GM12872 (cell line): ENCODE measurements around the gene CDH4.

Source experiments
- TF ChIP-seq, protein P1 (sequence below): IDR thresholded peaks from 3 replicates; pipeline ENCODE4 v1.5.1; 2011; ENCODE audit warnings: low read depth, mild to moderate bottlenecking, low read length, moderate library complexity; ENCODE audit not compliant: insufficient read depth

CDH4 gene

DNA sequence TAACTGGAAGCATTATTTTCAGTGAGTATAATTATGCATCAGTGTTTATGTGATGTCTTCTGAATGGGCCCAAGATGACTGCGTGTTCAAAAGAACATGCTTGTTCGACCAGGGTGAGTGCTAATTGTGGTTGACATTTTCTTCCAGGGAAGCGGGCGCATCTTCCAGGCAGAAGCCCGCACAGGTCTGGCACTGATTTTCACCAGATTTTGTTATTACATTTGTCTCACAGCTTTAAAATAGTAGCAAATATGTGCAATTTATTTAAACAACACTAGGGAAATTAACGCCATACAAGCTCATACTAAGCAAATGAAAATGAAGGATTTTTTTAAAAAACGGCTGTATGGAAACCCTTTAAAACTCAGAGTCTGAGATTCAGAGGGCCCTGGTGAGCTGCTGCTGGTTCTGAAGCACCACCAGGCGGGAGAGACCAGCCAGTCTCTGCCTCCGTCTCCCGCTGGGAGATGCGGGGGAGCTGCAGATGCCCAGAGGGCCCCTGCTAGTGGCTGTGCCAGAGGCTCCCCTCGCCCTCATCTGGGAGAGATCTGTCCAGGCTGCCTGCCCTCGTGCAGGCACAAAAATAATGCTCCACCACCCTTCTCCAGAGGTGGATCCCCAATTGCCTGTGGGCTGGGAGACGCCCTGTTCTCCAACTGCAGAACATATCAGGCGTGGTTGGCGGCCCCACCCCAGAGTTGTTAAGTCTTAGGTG is 516.7 kb downstream of the CDH4 start:
- TF ChIP-seq, protein P1, sequence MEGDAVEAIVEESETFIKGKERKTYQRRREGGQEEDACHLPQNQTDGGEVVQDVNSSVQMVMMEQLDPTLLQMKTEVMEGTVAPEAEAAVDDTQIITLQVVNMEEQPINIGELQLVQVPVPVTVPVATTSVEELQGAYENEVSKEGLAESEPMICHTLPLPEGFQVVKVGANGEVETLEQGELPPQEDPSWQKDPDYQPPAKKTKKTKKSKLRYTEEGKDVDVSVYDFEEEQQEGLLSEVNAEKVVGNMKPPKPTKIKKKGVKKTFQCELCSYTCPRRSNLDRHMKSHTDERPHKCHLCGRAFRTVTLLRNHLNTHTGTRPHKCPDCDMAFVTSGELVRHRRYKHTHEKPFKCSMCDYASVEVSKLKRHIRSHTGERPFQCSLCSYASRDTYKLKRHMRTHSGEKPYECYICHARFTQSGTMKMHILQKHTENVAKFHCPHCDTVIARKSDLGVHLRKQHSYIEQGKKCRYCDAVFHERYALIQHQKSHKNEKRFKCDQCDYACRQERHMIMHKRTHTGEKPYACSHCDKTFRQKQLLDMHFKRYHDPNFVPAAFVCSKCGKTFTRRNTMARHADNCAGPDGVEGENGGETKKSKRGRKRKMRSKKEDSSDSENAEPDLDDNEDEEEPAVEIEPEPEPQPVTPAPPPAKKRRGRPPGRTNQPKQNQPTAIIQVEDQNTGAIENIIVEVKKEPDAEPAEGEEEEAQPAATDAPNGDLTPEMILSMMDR, result no peak

DNA sequence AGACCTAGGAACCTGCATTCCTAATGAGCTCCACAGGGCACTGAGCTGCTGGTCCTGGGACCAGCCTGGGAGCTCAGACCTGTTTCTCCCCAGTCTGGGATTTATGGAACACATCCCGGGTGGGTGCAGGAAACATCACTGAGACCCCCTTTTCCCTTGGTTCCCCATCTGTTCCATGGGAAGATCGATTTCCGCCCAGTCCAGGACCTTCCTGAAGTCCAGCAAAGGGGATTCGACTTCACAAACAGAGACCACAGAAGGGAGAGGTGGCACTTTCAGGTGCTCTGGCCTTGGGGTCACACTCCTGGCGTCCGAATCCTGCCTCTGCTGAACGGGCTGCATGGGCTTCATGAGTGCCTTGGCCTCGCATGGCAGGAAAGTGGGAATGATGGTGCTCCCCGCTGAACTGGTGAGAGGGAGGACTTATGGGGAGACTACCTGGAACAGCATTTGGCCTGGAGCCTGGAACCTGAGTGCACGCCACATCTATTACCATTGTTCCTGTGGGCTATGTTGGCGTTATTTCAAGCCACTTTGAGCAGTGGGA is 517.3 kb downstream of the CDH4 start:
- TF ChIP-seq, protein P1, result no peak

DNA sequence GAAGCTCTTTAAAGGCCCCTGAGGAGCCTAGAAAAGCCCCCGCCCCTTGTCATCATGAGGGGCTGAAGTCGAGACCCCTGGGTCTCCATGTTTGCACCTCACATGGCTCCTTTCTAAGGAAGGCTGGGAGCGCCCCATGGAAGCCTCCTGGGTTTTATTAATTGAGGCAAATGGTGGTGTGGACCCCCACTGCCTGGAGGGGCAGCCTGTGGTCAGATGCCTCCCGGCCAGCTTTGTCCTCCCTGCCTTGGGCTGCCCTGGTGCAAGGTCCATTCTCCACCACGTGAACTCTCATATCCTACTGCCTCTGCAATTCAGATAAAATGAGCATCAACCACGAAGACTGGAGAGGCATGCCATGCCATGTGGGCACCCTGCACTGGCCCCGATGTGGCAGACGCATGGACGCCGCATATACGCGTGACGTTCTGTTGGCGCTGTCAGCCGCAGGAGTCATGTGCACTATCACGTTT is 518.1 kb downstream of the CDH4 start:
- TF ChIP-seq, protein P1, result no peak

DNA sequence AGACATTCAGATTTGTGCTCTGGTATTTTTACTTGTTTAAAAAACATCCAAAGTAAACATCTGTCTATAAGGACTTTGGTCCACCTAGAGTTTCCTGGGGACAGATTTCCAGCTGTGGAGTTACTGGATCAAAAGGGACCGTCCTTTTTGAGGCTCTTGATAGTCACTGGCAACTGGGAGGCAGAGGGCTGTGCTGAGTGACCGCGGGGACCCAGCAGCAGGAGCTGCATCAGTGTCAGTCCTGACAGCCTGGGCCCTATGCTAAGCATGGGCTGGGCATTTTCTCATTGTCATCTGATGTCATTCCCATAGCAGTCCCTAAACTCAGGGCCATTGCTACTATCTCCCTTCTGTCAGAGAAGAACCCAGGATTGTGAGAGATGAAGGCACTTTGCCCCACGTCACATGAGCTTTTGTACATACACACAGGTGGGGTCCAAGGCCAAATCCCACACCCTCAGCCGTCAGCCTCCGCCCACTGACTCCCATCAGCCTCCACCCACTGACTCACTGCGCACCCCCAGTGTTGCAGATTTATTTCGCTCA is 519.8 kb downstream of the CDH4 start:
- TF ChIP-seq, protein P1, result no peak

DNA sequence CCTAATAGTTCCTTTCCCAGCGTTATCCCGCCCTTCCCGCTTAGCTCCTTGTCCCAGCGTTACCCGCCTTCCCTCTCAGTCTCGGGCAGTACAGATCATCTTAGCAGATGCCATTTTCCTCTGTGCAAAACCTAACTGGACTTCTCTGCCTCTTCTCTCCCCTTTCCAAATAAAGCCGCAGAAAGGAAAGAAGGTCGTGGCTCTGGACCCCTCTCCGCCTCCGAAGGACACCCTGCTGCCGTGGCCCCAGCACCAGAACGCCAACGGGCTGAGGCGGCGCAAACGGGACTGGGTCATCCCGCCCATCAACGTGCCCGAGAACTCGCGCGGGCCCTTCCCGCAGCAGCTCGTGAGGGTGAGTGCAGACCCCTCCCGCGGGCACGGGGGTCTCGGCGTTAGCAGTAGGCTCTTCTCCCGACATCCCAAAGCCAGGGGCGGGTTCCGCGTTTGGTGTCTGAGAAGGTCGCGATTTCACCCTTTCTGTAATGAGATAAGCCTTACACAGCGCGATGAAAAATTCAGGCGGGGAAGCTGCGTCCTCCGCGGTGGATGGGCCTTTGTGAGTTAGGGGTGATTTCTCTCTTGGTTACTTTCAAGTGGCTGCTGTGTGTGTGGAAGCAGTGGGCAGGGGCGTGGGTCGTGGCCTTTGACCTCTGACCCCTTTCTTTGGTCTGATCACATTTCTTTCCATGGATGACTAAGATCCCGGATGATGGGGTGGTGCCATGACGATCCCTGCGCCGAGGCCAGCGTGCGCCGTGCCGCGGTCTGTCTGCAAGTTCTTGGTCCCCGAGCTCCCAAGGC is 521.0 kb downstream of the CDH4 start:
- TF ChIP-seq, protein P1, result no peak

DNA sequence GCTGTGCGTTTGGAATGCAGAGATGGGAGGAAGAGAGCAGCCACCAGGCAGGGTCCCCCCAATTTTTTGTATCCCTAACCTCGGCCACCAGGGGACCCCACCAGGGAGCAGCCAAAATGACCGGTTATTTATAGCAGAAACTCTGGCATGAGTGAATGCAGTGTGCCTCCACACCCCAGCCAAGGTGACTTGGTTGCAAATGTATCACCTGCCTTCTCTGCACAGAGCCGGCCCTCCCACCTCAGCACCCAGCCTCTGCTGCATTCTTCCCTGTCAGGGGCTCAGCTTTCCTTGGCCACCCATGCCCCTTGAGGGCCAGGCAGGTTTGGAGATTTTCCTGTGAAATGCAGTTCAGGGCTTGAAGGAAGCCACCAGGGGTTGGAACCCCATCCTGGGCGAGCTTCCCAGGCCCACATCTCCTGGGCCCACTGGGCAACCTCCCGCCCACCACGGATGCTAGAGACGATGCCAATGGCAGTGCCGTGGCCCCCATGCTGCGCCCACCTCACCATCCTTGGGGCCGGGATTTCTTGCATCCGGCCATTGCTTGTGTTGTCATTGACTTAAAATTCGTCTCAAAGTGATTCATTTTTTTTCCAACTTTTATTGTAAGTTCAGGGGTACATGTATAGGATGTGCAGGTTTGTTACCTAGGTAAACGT is 522.0 kb downstream of the CDH4 start:
- TF ChIP-seq, protein P1, result no peak
